ENCODE data around the gene VAT1L. TPM values are rescaled to one million over a fixed set of nuclear protein-coding genes. Genes with fewer than 3 reads are reported as not detected.

Gene VAT1L
- total and polyA plus RNA-seq, 8 donors: 0.32 to 10.7 (median 1.3) TPM

GRCh38 chr16:77780378-77780837 lies 8.0 kb upstream of the VAT1L start:
- WGBS, 2 donors: 65 to 79% methylated on average over 9 of the region's 9 CpGs
- TF ChIP-seq CTCF (IDR thresholded peaks at IDR 0.05): no peak
- Histone ChIP-seq H3K36me3 (no peaks in the 10 kb centered on the region), H3K4me3 (no peak overlapping the region), H3K9me3 (no peaks in the 10 kb centered on the region), H3K27ac (no peak overlapping the region), H3K4me1 (no peaks in the 10 kb centered on the region), H3K27me3 (no peaks in the 10 kb centered on the region)
- intact Hi-C loops (cut with DNase I): no loop called here
- DNase-seq: no peak
- ATAC-seq: peak in 2 of 4 donors; percentile 44 to 51
- no peak for FAIRE-seq

GRCh38 chr16:77781091-77781490 lies 7.3 kb upstream of the VAT1L start:
- no peak for ATAC-seq
- no peak overlapping the region for H3K27ac ChIP-seq
- FAIRE-seq: no peak
- H3K9me3 ChIP-seq: no peaks in the 10 kb centered on the region
- H3K4me1 ChIP-seq: no peaks in the 10 kb centered on the region
- TF ChIP-seq CTCF (IDR thresholded peaks at IDR 0.05): no peak
- no peaks in the 10 kb centered on the region for H3K27me3 ChIP-seq
- intact Hi-C loops (cut with DNase I): no loop called here
- H3K36me3 ChIP-seq: no peaks in the 10 kb centered on the region
- no peak for DNase-seq
- H3K4me3 ChIP-seq: no peak overlapping the region

DNA sequence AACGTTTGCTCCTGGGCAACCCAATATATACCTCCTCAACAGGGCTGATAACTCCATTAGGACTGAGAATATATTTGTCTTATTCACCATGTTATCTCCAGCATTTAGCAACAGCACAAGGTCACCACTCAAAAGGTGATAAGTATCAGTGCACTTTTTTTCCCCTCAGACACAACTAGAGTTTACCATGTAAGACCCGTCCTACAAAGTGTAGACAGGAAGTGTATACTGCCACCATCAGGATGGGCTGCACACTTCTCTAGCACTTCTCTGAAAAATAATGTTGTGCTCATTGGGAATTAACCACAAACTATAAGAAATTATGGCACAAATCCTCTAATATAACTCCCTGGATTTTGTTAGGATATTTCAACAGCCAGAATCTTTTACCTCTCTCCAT lies 5.7 kb upstream of the VAT1L start:
- no peak for DNase-seq
- intact Hi-C loops (cut with DNase I): no loop called here
- FAIRE-seq: no peak
- ATAC-seq: peak in 2 of 4 donors; percentile 44 to 60
- TF ChIP-seq CTCF (IDR thresholded peaks at IDR 0.05): peak in 2 of 4 donors; percentile 9
- peaks cover 0 to 6% (median 0%) of the 10 kb centered on the region in 4 donors for H3K27me3 ChIP-seq
- no peak overlapping the region for H3K4me3 ChIP-seq
- H3K4me1 ChIP-seq: no peaks in the 10 kb centered on the region
- 6 to 15% methylated on average over 2 of the region's 2 CpGs for WGBS, 2 donors
- H3K36me3 ChIP-seq: no peaks in the 10 kb centered on the region
- no peak overlapping the region for H3K27ac ChIP-seq
- no peaks in the 10 kb centered on the region for H3K9me3 ChIP-seq

GRCh38 chr16:77784441-77785372 lies 3.7 kb upstream of the VAT1L start:
- no peak for TF ChIP-seq CTCF (IDR thresholded peaks at IDR 0.05)
- H3K4me3 ChIP-seq: no peak overlapping the region
- DNase-seq: peak in 2 of 6 donors; percentile 51 to 54
- no peak for FAIRE-seq
- H3K36me3 ChIP-seq: no peaks in the 10 kb centered on the region
- H3K27ac ChIP-seq: no peak overlapping the region
- WGBS, 2 donors: 74 to 80% methylated on average over 30 to 38 of the region's 38 CpGs
- intact Hi-C loops (cut with DNase I): no loop called here
- peaks cover 0 to 16% (median 1%) of the 10 kb centered on the region in 4 donors for H3K27me3 ChIP-seq
- no peak for ATAC-seq
- H3K4me1 ChIP-seq: peaks cover 0 to 11% (median 8%) of the 10 kb centered on the region in 3 donors
- no peaks in the 10 kb centered on the region for H3K9me3 ChIP-seq

GRCh38 chr16:77785373-77785764 lies 3.0 kb upstream of the VAT1L start:
- DNase-seq (no peak), ATAC-seq (no peak), FAIRE-seq (no peak)
- TF ChIP-seq CTCF (IDR thresholded peaks at IDR 0.05): no peak
- Histone ChIP-seq H3K27ac (no peak overlapping the region), H3K4me3 (no peak overlapping the region), H3K4me1 (peaks cover 0 to 11% (median 8%) of the 10 kb centered on the region in 3 donors), H3K9me3 (no peaks in the 10 kb centered on the region), H3K27me3 (peaks cover 0 to 16% (median 1%) of the 10 kb centered on the region in 4 donors), H3K36me3 (no peaks in the 10 kb centered on the region)
- intact Hi-C loops (cut with DNase I): no loop called here
- WGBS, 2 donors: 38 to 42% methylated on average over 2 of the region's 2 CpGs

Data from pancreas (tissue), 10 donors.